Lung (tissue), 12 donors: Measurements from ENCODE around the gene MRTFB. TPM values are rescaled to one million over a fixed set of nuclear protein-coding genes. Genes with fewer than 3 reads are reported as not detected.

Experiments
- ATAC-seq: fragments of 200-7000 bp; cut with Tn5 transposase; one replicate; pipeline ENCODE4 v1.9.1; 2020; ENCODE audit warnings: moderate number of reproducible peaks; ENCODE audit not compliant: insufficient read depth, low FRiP score
- DNase-seq, 3 donors: peaks; one replicate each; pipeline ENCODE4 v3.0.0-alpha.2; 2013 to 2017
- H3K27ac ChIP-seq, 2 donors: one replicate each; pipeline ENCODE4 v1.5.1; 2013; ENCODE audit warnings: mild to moderate bottlenecking in 2 of 2, moderate library complexity in 2 of 2, control low read depth in 1 of 2, inconsistent platforms in 1 of 2, low read depth in 1 of 2, low read length in 1 of 2
- H3K27me3 ChIP-seq, 3 donors: one replicate each; pipeline ENCODE4 v1.5.1; 2013; ENCODE audit warnings: low read length in 2 of 3; ENCODE audit not compliant: control insufficient read depth in 3 of 3, insufficient read depth in 3 of 3
- H3K36me3 ChIP-seq, 4 donors: one replicate each; pipeline ENCODE4 v1.5.1; 2013; ENCODE audit warnings: low read length in 4 of 4, mild to moderate bottlenecking in 1 of 4, moderate library complexity in 1 of 4; ENCODE audit not compliant: control insufficient read depth in 4 of 4, insufficient read depth in 4 of 4
- H3K4me1 ChIP-seq, 5 donors: one replicate each; pipeline ENCODE4 v1.5.1; 2013; ENCODE audit warnings: low read length in 5 of 5, mild to moderate bottlenecking in 2 of 5, moderate library complexity in 1 of 5; ENCODE audit not compliant: control insufficient read depth in 5 of 5, insufficient read depth in 5 of 5
- H3K4me3 ChIP-seq: one replicate; pipeline ENCODE4 v1.5.1; 2013; ENCODE audit warnings: mild to moderate bottlenecking, control low read depth, moderate library complexity
- H3K9ac ChIP-seq, 2 donors: one replicate each; pipeline ENCODE4 v1.5.1; 2013; ENCODE audit warnings: low read length in 2 of 2, control low read depth in 1 of 2; ENCODE audit not compliant: insufficient read depth in 1 of 2
- H3K9me3 ChIP-seq, 4 donors: one replicate each; pipeline ENCODE4 v1.5.1; 2013; ENCODE audit warnings: low read length in 3 of 4, mild to moderate bottlenecking in 1 of 4, moderate library complexity in 1 of 4; ENCODE audit not compliant: control insufficient read depth in 4 of 4, insufficient read depth in 3 of 4
- WGBS, 2 donors: extraction: QIAGEN DNeasy Blood & Tissue Kit; methylation state at CpG; one replicate each; pipeline ENCODE4 v1.1.7; 2013; 5-methylcytosine and 5-hydroxymethylcytosine counted together
- polyA plus RNA-seq, 2 donors: library from polyadenylated mRNA; stranded (reverse); fragments of 200-250 nt; gene quantifications; one replicate each; pipeline ENCODE4 v1.2.1, GENCODE V29; 2013
- total RNA-seq, 2 donors: library from RNA; depleted of rRNA in 1 of 2; stranded (reverse); fragments of >200 nt in 1 of 2; gene quantifications; one replicate each; pipeline ENCODE4 v1.2.1, GENCODE V29; 2014 to 2021
- TF ChIP-seq, protein P1 (sequence below): IDR thresholded peaks from 2 replicates; pipeline ENCODE4 v1.5.1; 2012; ENCODE audit warnings: mild to moderate bottlenecking; ENCODE audit errors: control extremely low read depth, extremely low read depth
- donor health status: control.
- donor health status: control.
- donor health status: Bipolar disorder and iron deficiency.
- donor health status: healthy.
- donor health status: DM: yes; HTN: yes; CAD: no.

MRTFB gene
- total and polyA plus RNA-seq, 4 donors = 8.8 to 50.9 (median 27.8) TPM

GRCh38 chr16:14175086-14175485 lies 104.0 kb downstream of the MRTFB start:
- H3K4me3 ChIP-seq = no peak overlapping the region
- TF ChIP-seq, protein P1, sequence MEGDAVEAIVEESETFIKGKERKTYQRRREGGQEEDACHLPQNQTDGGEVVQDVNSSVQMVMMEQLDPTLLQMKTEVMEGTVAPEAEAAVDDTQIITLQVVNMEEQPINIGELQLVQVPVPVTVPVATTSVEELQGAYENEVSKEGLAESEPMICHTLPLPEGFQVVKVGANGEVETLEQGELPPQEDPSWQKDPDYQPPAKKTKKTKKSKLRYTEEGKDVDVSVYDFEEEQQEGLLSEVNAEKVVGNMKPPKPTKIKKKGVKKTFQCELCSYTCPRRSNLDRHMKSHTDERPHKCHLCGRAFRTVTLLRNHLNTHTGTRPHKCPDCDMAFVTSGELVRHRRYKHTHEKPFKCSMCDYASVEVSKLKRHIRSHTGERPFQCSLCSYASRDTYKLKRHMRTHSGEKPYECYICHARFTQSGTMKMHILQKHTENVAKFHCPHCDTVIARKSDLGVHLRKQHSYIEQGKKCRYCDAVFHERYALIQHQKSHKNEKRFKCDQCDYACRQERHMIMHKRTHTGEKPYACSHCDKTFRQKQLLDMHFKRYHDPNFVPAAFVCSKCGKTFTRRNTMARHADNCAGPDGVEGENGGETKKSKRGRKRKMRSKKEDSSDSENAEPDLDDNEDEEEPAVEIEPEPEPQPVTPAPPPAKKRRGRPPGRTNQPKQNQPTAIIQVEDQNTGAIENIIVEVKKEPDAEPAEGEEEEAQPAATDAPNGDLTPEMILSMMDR = no peak
- H3K9ac ChIP-seq = no peak overlapping the region
- no peak for ATAC-seq
- peaks cover 0 to 4% (median 0%) of the 10 kb centered on the region in 5 donors for H3K4me1 ChIP-seq
- H3K9me3 ChIP-seq = peaks cover 0 to 5% (median 0%) of the 10 kb centered on the region in 4 donors
- H3K36me3 ChIP-seq = no peaks in the 10 kb centered on the region
- H3K27me3 ChIP-seq = no peaks in the 10 kb centered on the region
- H3K27ac ChIP-seq = no peak overlapping the region
- 72 to 74% methylated on average over 3 of the region's 3 CpGs for WGBS, 2 donors
- DNase-seq = no peak

GRCh38 chr16:14177704-14178103 lies 106.6 kb downstream of the MRTFB start:
- H3K4me1 ChIP-seq = peaks cover 0 to 11% (median 7%) of the 10 kb centered on the region in 5 donors
- peaks cover 0 to 3% (median 0%) of the 10 kb centered on the region in 4 donors for H3K9me3 ChIP-seq
- WGBS, 2 donors = 83 to 92% methylated on average over 4 of the region's 4 CpGs
- H3K9ac ChIP-seq = no peak overlapping the region
- no peak for ATAC-seq
- no peak overlapping the region for H3K4me3 ChIP-seq
- no peak for DNase-seq
- no peaks in the 10 kb centered on the region for H3K27me3 ChIP-seq
- H3K36me3 ChIP-seq = no peaks in the 10 kb centered on the region
- TF ChIP-seq, protein P1 = no peak
- H3K27ac ChIP-seq = no peak overlapping the region

DNA sequence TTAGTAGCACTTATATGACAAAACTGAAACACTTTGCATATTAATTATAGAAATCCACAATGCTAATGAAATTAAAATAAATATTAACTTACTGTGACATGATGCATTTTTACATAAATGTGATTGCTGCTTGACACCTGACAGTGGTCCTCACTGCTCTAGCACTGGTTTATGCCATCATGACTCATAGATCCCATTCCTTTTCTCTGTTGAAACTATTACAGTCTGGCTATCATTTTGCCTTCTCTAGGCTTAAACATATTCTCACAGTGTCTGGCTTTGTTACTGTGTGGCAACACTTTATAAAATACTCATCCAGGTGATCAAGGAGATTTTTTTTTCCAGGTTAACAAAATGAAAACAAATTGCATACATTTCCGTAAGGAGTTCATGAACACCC lies 108.0 kb downstream of the MRTFB start:
- Histone ChIP-seq H3K9ac (no peak overlapping the region), H3K4me1 (peaks cover 0 to 11% (median 7%) of the 10 kb centered on the region in 5 donors), H3K9me3 (peaks cover 0 to 3% (median 0%) of the 10 kb centered on the region in 4 donors), H3K4me3 (no peak overlapping the region), H3K27ac (no peak overlapping the region), H3K27me3 (no peaks in the 10 kb centered on the region), H3K36me3 (no peaks in the 10 kb centered on the region)
- ATAC-seq = no peak
- TF ChIP-seq, protein P1 = no peak
- WGBS, 2 donors = 97 to 100% methylated on average over 1 of the region's 1 CpG
- no peak for DNase-seq

DNA sequence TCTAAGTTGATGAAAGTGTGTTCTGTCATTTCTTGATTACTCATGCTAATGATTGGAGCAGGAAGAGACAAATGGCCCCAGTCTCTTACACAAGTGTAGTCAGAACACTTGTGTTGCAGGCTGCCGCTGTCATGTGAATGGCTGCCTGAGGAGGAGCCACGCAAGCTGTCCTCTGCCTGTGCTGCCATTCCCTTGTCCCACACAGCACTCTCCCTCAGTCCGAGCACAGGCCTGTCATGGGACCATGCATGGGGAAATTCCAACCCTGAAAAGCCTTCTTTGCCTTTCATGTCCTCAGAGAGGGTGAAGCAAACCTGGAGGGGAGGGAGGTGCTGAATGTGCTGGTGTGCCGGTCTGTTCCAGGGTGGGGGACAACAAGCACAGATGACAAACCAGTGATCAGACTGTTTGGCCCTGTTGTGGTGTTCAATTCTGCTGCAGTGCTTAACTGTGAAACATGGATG lies 109.4 kb downstream of the MRTFB start:
- Histone ChIP-seq H3K27ac (peak overlapping the region; percentile 17 to 36), H3K4me3 (no peak overlapping the region), H3K27me3 (no peaks in the 10 kb centered on the region), H3K36me3 (no peaks in the 10 kb centered on the region), H3K4me1 (peaks cover 0 to 17% (median 7%) of the 10 kb centered on the region in 5 donors), H3K9me3 (peaks cover 0 to 3% (median 0%) of the 10 kb centered on the region in 4 donors), H3K9ac (no peak overlapping the region)
- TF ChIP-seq, protein P1 = no peak
- ATAC-seq (no peak), DNase-seq (no peak)
- WGBS, 2 donors = 89 to 93% methylated on average over 4 of the region's 4 CpGs
